GM19193 (cell line): ENCODE results near the gene PTPN4.

Experiments
- POLR2A ChIP-seq: IDR thresholded peaks from 4 replicates; pipeline ENCODE4 v1.6.1; 2011; ENCODE audit not compliant: insufficient read depth, insufficient read length; ENCODE audit errors: extremely low read depth

The PTPN4 gene

GRCh38 chr2:119724656-119725485 is 34.9 kb upstream of the PTPN4 start:
- no peak for TF ChIP-seq POLR2A

GRCh38 chr2:119727493-119727892 is 32.2 kb upstream of the PTPN4 start:
- no peak for TF ChIP-seq POLR2A

GRCh38 chr2:119728421-119728820 is 31.3 kb upstream of the PTPN4 start:
- no peak for TF ChIP-seq POLR2A

- TF ChIP-seq POLR2A: no peak
Measured at GRCh38 chr2:119730671-119731177, 29.0 kb upstream of the PTPN4 start.

- no peak for TF ChIP-seq POLR2A
Measured at GRCh38 chr2:119731983-119732382, 27.7 kb upstream of the PTPN4 start.

- no peak for TF ChIP-seq POLR2A
Measured at GRCh38 chr2:119732601-119733164, 27.0 kb upstream of the PTPN4 start.

GRCh38 chr2:119734047-119734446 is 25.7 kb upstream of the PTPN4 start:
- no peak for TF ChIP-seq POLR2A

GRCh38 chr2:119735565-119735964 is 24.2 kb upstream of the PTPN4 start:
- TF ChIP-seq POLR2A: no peak

GRCh38 chr2:119736021-119736420 is 23.7 kb upstream of the PTPN4 start:
- no peak for TF ChIP-seq POLR2A

GRCh38 chr2:119739580-119740255 is 20.0 kb upstream of the PTPN4 start:
- no peak for TF ChIP-seq POLR2A

GRCh38 chr2:119741001-119741400 is 18.7 kb upstream of the PTPN4 start:
- no peak for TF ChIP-seq POLR2A

GRCh38 chr2:119741868-119742267 is 17.9 kb upstream of the PTPN4 start:
- TF ChIP-seq POLR2A: no peak

- TF ChIP-seq POLR2A: no peak
Measured at GRCh38 chr2:119744335-119744939, 15.3 kb upstream of the PTPN4 start.

GRCh38 chr2:119745566-119745965 is 14.2 kb upstream of the PTPN4 start:
- no peak for TF ChIP-seq POLR2A

- TF ChIP-seq POLR2A: no peak
Measured at GRCh38 chr2:119746836-119747686, 12.7 kb upstream of the PTPN4 start.

GRCh38 chr2:119748135-119748534 is 11.6 kb upstream of the PTPN4 start:
- TF ChIP-seq POLR2A: no peak
